ENCODE results near the gene FAM131A.

The FAM131A gene

GRCh38 chr3:184389935-184390528 lies 52.6 kb downstream of the FAM131A start:
- TF ChIP-seq CTCF (IDR thresholded peaks at IDR 0.05; ENCODE audit: low read depth, low read length), result no peak
- H3K4me3 ChIP-seq (ENCODE audit: low read depth, low read length), result no peak overlapping the region

- TF ChIP-seq CTCF (IDR thresholded peaks at IDR 0.05; ENCODE audit: low read depth, low read length), result no peak
- no peak overlapping the region for H3K4me3 ChIP-seq (ENCODE audit: low read depth, low read length)
Measured at GRCh38 chr3:184391266-184391665, 53.9 kb downstream of the FAM131A start.

GRCh38 chr3:184395320-184395660 lies 57.9 kb downstream of the FAM131A start:
- no peak for TF ChIP-seq CTCF (IDR thresholded peaks at IDR 0.05; ENCODE audit: low read depth, low read length)
- H3K4me3 ChIP-seq (ENCODE audit: low read depth, low read length), result no peak overlapping the region
